ENCODE measurements around the gene PGR.

- TF ChIP-seq CTCF (IDR thresholded peaks at IDR 0.05) (no peak), IRF3 (IDR thresholded peaks at IDR 0.05; ENCODE audit: low read depth, low read length) (no peak), RAD21 (IDR thresholded peaks at IDR 0.05; ENCODE audit: low read length) (no peak), ELF1 (IDR thresholded peaks at IDR 0.05) (no peak), MAX (IDR thresholded peaks at IDR 0.05; ENCODE audit: low read depth) (no peak), ZBTB33 (IDR thresholded peaks at IDR 0.05; ENCODE audit: borderline replicate concordance, low read depth) (no peak), TAF1 (IDR thresholded peaks at IDR 0.05; ENCODE audit: borderline replicate concordance, low read depth, low read length) (no peak), JUND (IDR thresholded peaks at IDR 0.05) (no peak), SMC3 (IDR thresholded peaks at IDR 0.05; ENCODE audit: low read depth, low read length) (no peak), CHD2 (IDR thresholded peaks at IDR 0.05; ENCODE audit: low read length, partially characterized antibody) (no peak)
Measured at GRCh38 chr11:100990931-100991330, 138.7 kb downstream of the PGR start.

Measured in SK-N-SH (cell line).